HEK293 (cell line): Measurements from ENCODE around the gene GUCY2F.

ENCODE experiments used
- CTCF ChIA-PET: fragments of 350-600 bp; formaldehyde crosslinking; extraction: SDS; loops from one replicate; lab custom pipeline; 2021; ENCODE audit warnings: antibody characterized with exemption; lab: Yijun Ruan, JAX
- POLR2A ChIA-PET: fragments of 300-600 bp; formaldehyde crosslinking; extraction: SDS; loops from one replicate; lab custom pipeline; 2020; ENCODE audit warnings: antibody characterized with exemption, inconsistent platforms; lab: Yijun Ruan, JAX
- H3K27ac ChIP-seq: fragments of 200-500 bp; sonication (Bioruptor generic); 2 replicates; pipeline ENCODE4 v1.5.1; 2014; ENCODE audit warnings: low read depth, low read length, control low read depth, inconsistent platforms; ENCODE audit errors: extremely low read depth
- H3K36me3 ChIP-seq, 2 experiments: fragments of 200-500 bp in 1 of 2; sonication (Bioruptor generic) in 1 of 2; 1 replicate in 1 of 2; 2 replicates in 1 of 2; pipeline ENCODE4 v1.5.1; 2014 to 2017; ENCODE audit warnings: inconsistent platforms in 2 of 2, low read length in 2 of 2; ENCODE audit not compliant: control insufficient read depth in 2 of 2, insufficient read depth in 1 of 2
- H3K4me1 ChIP-seq: fragments of 200-500 bp; sonication (Bioruptor generic); 2 replicates; pipeline ENCODE4 v1.5.1; 2014; ENCODE audit warnings: mild to moderate bottlenecking, low read length, inconsistent platforms; ENCODE audit not compliant: control insufficient read depth, insufficient read depth
- H3K4me3 ChIP-seq: 2 replicates; pipeline ENCODE4 v1.5.1; 2011; ENCODE audit warnings: low read depth, mild to moderate bottlenecking, control low read depth, low read length, moderate library complexity
- H3K9me3 ChIP-seq: fragments of 200-500 bp; sonication (Bioruptor generic); 2 replicates; pipeline ENCODE4 v1.5.1; 2014; ENCODE audit warnings: low read depth, low read length, inconsistent platforms; ENCODE audit not compliant: control insufficient read depth, insufficient read depth
- OVOL3 ChIP-seq: fragments of 450-650 bp; formaldehyde crosslinking; IDR thresholded peaks from 2 replicates; pipeline ENCODE4 v1.5.1; 2016; ENCODE audit warnings: missing biosample characterization, missing genetic modification characterization
- YY1 ChIP-seq: fragments of 450-650 bp; formaldehyde crosslinking; IDR thresholded peaks from 2 replicates; pipeline ENCODE4 v1.5.1; 2018; ENCODE audit warnings: missing biosample characterization, missing genetic modification characterization
- ZBTB21 ChIP-seq: fragments of 450-650 bp; formaldehyde crosslinking; IDR thresholded peaks from 2 replicates; pipeline ENCODE4 v1.5.1; 2017; ENCODE audit warnings: missing biosample characterization, missing genetic modification characterization
- ZBTB7A ChIP-seq: fragments of 450-650 bp; formaldehyde crosslinking; IDR thresholded peaks from 2 replicates; pipeline ENCODE4 v1.5.1; 2016; ENCODE audit warnings: low read depth, missing biosample characterization, missing genetic modification characterization
- ZBTB8A ChIP-seq: fragments of 450-650 bp; formaldehyde crosslinking; IDR thresholded peaks from 2 replicates; pipeline ENCODE4 v1.5.1; 2016; ENCODE audit warnings: missing biosample characterization, missing genetic modification characterization
- ZFP37 ChIP-seq: fragments of 450-650 bp; formaldehyde crosslinking; IDR thresholded peaks from 2 replicates; pipeline ENCODE4 v1.5.1; 2016; ENCODE audit warnings: missing biosample characterization, missing genetic modification characterization
- ZFP69B ChIP-seq: fragments of 450-650 bp; formaldehyde crosslinking; IDR thresholded peaks from 2 replicates; pipeline ENCODE4 v1.5.1; 2016; ENCODE audit warnings: missing biosample characterization, missing genetic modification characterization
- ZIC2 ChIP-seq: fragments of 450-650 bp; formaldehyde crosslinking; IDR thresholded peaks from 2 replicates; pipeline ENCODE4 v1.5.1; 2016; ENCODE audit warnings: missing biosample characterization, missing genetic modification characterization
- ZNF174 ChIP-seq: fragments of 450-650 bp; formaldehyde crosslinking; IDR thresholded peaks from 2 replicates; pipeline ENCODE4 v1.5.0; 2017; ENCODE audit warnings: missing biosample characterization, mild to moderate bottlenecking, missing genetic modification characterization
- ZNF266 ChIP-seq: fragments of 450-650 bp; formaldehyde crosslinking; IDR thresholded peaks from 2 replicates; pipeline ENCODE4 v1.5.1; 2016; ENCODE audit warnings: missing biosample characterization, missing genetic modification characterization, low read depth
- ZNF404 ChIP-seq: fragments of 450-650 bp; formaldehyde crosslinking; IDR thresholded peaks from 2 replicates; pipeline ENCODE4 v1.5.1; 2017; ENCODE audit warnings: missing biosample characterization, missing genetic modification characterization
- ZNF423 ChIP-seq: fragments of 450-650 bp; formaldehyde crosslinking; IDR thresholded peaks from 2 replicates; pipeline ENCODE4 v1.5.1; 2016; ENCODE audit warnings: missing biosample characterization, missing genetic modification characterization
- ZNF473 ChIP-seq: fragments of 450-650 bp; formaldehyde crosslinking; IDR thresholded peaks from 2 replicates; pipeline ENCODE4 v1.5.1; 2017; ENCODE audit warnings: missing biosample characterization, missing genetic modification characterization
- ZNF514 ChIP-seq: fragments of 450-650 bp; formaldehyde crosslinking; IDR thresholded peaks from 2 replicates; pipeline ENCODE4 v1.5.1; 2016; ENCODE audit warnings: missing biosample characterization, missing genetic modification characterization
- ZNF529 ChIP-seq: fragments of 450-650 bp; formaldehyde crosslinking; IDR thresholded peaks from 2 replicates; pipeline ENCODE4 v1.5.1; 2017; ENCODE audit warnings: missing genetic modification characterization, missing biosample characterization; ENCODE audit not compliant: insufficient replicate concordance
- ZNF639 ChIP-seq: fragments of 450-650 bp; formaldehyde crosslinking; IDR thresholded peaks from 2 replicates; pipeline ENCODE4 v1.5.1; 2016; ENCODE audit warnings: missing biosample characterization, missing genetic modification characterization
- ZNF645 ChIP-seq: fragments of 450-650 bp; formaldehyde crosslinking; IDR thresholded peaks from 2 replicates; pipeline ENCODE4; 2016; ENCODE audit warnings: missing biosample characterization, missing genetic modification characterization
- ZNF658 ChIP-seq: fragments of 450-650 bp; formaldehyde crosslinking; IDR thresholded peaks from 2 replicates; pipeline ENCODE4; 2016; ENCODE audit warnings: missing biosample characterization, missing genetic modification characterization
- ZNF704 ChIP-seq: fragments of 450-650 bp; formaldehyde crosslinking; IDR thresholded peaks from 2 replicates; pipeline ENCODE4 v1.5.1; 2016; ENCODE audit warnings: missing biosample characterization, missing genetic modification characterization
- ZSCAN16 ChIP-seq: fragments of 450-650 bp; formaldehyde crosslinking; IDR thresholded peaks from 2 replicates; pipeline ENCODE4 v1.5.1; 2016; ENCODE audit warnings: missing biosample characterization, missing genetic modification characterization

The GUCY2F gene

GRCh38 chrX:109403922-109404321, 78.0 kb downstream of the GUCY2F start (continued):
- TF ChIP-seq ZBTB21 (tag by site-specific recombination), result no peak
- TF ChIP-seq ZFP69B (tag by site-specific recombination), result no peak
- TF ChIP-seq ZNF266 (tag by site-specific recombination), result no peak
- no peak for TF ChIP-seq ZNF645 (tag by site-specific recombination)
- no peak for TF ChIP-seq ZSCAN16 (tag by site-specific recombination)
- no peak for TF ChIP-seq ZNF423 (tag by site-specific recombination)
- TF ChIP-seq ZNF174, result no peak
- TF ChIP-seq ZIC2 (tag by site-specific recombination), result no peak

- ChIA-PET CTCF (interaction anchor here (0.7 kb wide), 1 partner anchor 37 kb away, joined by 3 read pairs; no protein-coding TSS in a partner anchor), POLR2A (no interaction called here)
- Histone ChIP-seq H3K4me3 (no peak overlapping the region), H3K9me3 (no peaks in the 10 kb centered on the region), H3K27ac (no peak overlapping the region), H3K4me1 (no peaks in the 10 kb centered on the region), H3K36me3 (no peaks in the 10 kb centered on the region)
- no peak for TF ChIP-seq ZBTB7A (tag by site-specific recombination)
- no peak for TF ChIP-seq ZNF473 (tag by site-specific recombination)
- TF ChIP-seq ZNF529 (tag by site-specific recombination), result no peak
- TF ChIP-seq OVOL3 (tag by site-specific recombination), result no peak
- no peak for TF ChIP-seq ZFP37 (tag by site-specific recombination)
- no peak for TF ChIP-seq ZNF658 (tag by site-specific recombination)
- TF ChIP-seq YY1 (tag by site-specific recombination), result no peak
- no peak for TF ChIP-seq ZNF704 (tag by site-specific recombination)
- TF ChIP-seq ZNF514 (tag by site-specific recombination), result no peak
Measured at GRCh38 chrX:109399831-109400230, 82.1 kb downstream of the GUCY2F start.

GRCh38 chrX:109398833-109399232, 83.1 kb downstream of the GUCY2F start:
- H3K27ac ChIP-seq, result no peak overlapping the region
- H3K4me3 ChIP-seq, result no peak overlapping the region
- H3K9me3 ChIP-seq, result no peaks in the 10 kb centered on the region
- TF ChIP-seq ZNF404 (tag by site-specific recombination), result no peak
- no peak for TF ChIP-seq ZNF639 (tag by site-specific recombination)
- no peak for TF ChIP-seq ZBTB8A
- CTCF ChIA-PET, result interaction anchor here (1.8 kb wide), 1 partner anchor 87 kb away, joined by 6 read pairs; no protein-coding TSS in a partner anchor
- H3K4me1 ChIP-seq, result no peaks in the 10 kb centered on the region
- POLR2A ChIA-PET, result no interaction called here
- no peaks in the 10 kb centered on the region for H3K36me3 ChIP-seq
